Erythroblast (primary cell): ENCODE results near the gene HMX1.

Experiments
- GATA1 ChIP-seq: IDR thresholded peaks from 2 replicates; pipeline ENCODE4 v1.6.1; 2011; ENCODE audit warnings: low read depth, mild to moderate bottlenecking, control low read depth, low read length, moderate library complexity
- POLR2A ChIP-seq: IDR thresholded peaks from 2 replicates; pipeline ENCODE4 v1.6.1; 2011; ENCODE audit warnings: mild to moderate bottlenecking, low read length

DNA sequence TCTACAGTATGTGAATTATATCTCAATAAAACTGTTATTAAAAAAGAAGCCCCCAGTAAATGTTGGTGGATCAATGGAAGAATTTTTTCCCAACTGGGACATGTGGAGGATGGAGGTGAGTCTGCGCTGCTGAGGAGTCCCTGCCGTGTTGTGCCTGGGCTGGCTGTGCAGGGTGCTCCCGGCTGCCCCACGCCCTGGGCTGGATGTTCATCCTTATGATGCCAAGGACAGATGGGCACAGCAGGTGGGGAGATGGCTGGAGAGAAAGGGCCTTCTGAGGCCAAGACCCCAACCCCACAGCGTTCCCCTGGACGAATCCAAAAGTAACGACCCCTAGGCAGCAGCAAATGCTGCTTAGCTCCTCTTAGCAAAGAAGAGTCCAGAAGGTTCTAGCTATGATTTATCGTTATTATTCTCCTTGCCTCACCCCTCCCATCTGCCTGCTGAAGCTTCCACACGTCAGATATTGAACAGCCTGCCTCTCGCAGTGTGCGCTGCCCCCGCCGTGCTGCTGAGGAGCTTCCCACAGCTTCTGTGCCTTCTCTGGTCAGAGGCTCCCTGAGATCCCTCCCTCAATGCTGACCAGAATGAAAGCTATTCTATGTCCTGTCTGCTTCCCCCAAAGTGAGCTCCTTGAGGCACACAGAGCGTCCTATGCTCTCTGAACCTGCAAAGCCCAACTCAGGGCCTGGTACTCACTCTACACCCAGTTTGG lies 26.5 kb downstream of the HMX1 start:
- TF ChIP-seq POLR2A (no peak), GATA1 (no peak)
